Skeletal muscle tissue (tissue), 4 donors: ENCODE results near the gene FIGNL2. TPM values are rescaled to one million over a fixed set of nuclear protein-coding genes. Genes with fewer than 3 reads are reported as not detected.

Experiments
- H3K27ac ChIP-seq: one replicate; pipeline ENCODE4 v1.7.0; 2013; ENCODE audit warnings: mild to moderate bottlenecking, low read depth, low read length, inconsistent platforms
- H3K27me3 ChIP-seq, 3 donors: one replicate each; pipeline ENCODE4 v1.7.0; 2013; ENCODE audit warnings: low read length in 3 of 3; ENCODE audit not compliant: control insufficient read depth in 3 of 3, insufficient read depth in 3 of 3
- H3K36me3 ChIP-seq, 3 donors: one replicate each; pipeline ENCODE4 v1.7.0; 2013; ENCODE audit warnings: low read length in 3 of 3; ENCODE audit not compliant: control insufficient read depth in 3 of 3, insufficient read depth in 3 of 3
- H3K4me1 ChIP-seq, 3 donors: one replicate each; pipeline ENCODE4 v1.7.0; 2013; ENCODE audit warnings: low read length in 3 of 3, mild to moderate bottlenecking in 3 of 3; ENCODE audit not compliant: control insufficient read depth in 3 of 3, insufficient read depth in 3 of 3
- H3K4me3 ChIP-seq, 3 donors: one replicate each; pipeline ENCODE4 v1.7.0; 2013; ENCODE audit warnings: low read length in 3 of 3
- H3K9ac ChIP-seq, 3 donors: one replicate each; pipeline ENCODE4 v1.7.0; 2013; ENCODE audit warnings: low read length in 3 of 3, mild to moderate bottlenecking in 3 of 3, moderate library complexity in 2 of 3, low read depth in 1 of 3
- H3K9me3 ChIP-seq, 3 donors: one replicate each; pipeline ENCODE4 v1.7.0; 2013; ENCODE audit warnings: low read length in 3 of 3; ENCODE audit not compliant: control insufficient read depth in 3 of 3
- total RNA-seq: library from RNA; depleted of rRNA; stranded (reverse); fragments of >200 nt; gene quantifications from one replicate; pipeline ENCODE4 v1.2.3, GENCODE V29; 2014
- donor health status: Osteomylitis.

Gene FIGNL2
- total RNA-seq, 1 donor from 2014 or later = 1.0 TPM

DNA sequence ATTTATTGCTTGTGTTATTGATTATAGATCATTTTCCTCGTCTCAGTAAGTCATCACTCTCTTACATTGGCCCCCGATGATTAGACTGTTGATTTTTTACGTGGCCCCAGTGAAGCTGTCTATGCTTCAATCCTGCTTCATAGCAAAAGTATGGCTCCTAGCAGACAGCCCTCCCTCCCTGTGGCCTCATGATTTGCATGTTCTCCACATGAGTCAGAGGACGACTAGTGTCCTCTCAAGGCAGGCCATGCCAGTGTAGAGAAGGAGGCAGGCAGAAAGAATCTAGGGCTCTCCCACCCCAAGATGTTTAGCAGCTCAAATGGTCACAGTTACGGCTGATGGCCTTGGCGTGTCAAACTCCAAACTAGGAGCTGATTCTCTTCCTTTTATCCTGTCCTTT lies 59.6 kb downstream of the FIGNL2 start:
- Histone ChIP-seq H3K27ac (no peak overlapping the region), H3K9ac (no peak overlapping the region), H3K36me3 (no peaks in the 10 kb centered on the region), H3K9me3 (no peaks in the 10 kb centered on the region), H3K27me3 (no peaks in the 10 kb centered on the region), H3K4me1 (no peaks in the 10 kb centered on the region), H3K4me3 (no peak overlapping the region)

DNA sequence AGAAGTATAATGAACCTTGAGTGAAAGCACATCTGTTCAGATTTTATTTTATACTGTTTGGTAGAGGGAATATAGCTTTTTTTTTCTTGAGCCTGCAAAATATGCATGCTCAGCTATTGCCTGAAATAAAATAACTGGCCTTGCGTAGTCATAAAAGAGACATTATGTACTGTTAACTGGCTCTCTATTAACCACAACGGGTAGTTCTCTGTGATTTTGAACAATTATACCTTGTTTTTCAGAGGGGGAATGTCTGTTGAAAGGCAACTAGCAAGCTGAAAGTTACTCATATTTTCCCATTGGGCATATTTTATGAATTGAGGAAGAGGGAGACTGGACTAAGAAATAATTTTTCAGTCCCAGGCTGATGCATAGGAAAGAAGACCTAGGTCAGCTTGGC lies 62.6 kb downstream of the FIGNL2 start:
- Histone ChIP-seq H3K9ac (no peak overlapping the region), H3K27ac (no peak overlapping the region), H3K4me3 (no peak overlapping the region)

GRCh38 chr12:51784688-51785087 lies 63.8 kb downstream of the FIGNL2 start:
- Histone ChIP-seq H3K9me3 (no peaks in the 10 kb centered on the region), H3K27me3 (peaks cover 2 to 6% (median 5%) of the 10 kb centered on the region in 3 donors), H3K27ac (no peak overlapping the region), H3K36me3 (no peaks in the 10 kb centered on the region), H3K4me3 (no peak overlapping the region), H3K4me1 (no peaks in the 10 kb centered on the region), H3K9ac (no peak overlapping the region)

More for the DNA sequence above, 62.6 kb downstream of the FIGNL2 start:
- Histone ChIP-seq H3K36me3 (no peaks in the 10 kb centered on the region), H3K27me3 (peaks cover 2% of the 10 kb centered on the region in 3 donors), H3K4me1 (no peaks in the 10 kb centered on the region), H3K9me3 (no peaks in the 10 kb centered on the region)

- H3K27ac ChIP-seq = no peak overlapping the region
- peaks cover 2 to 8% (median 5%) of the 10 kb centered on the region in 3 donors for H3K27me3 ChIP-seq
- no peaks in the 10 kb centered on the region for H3K9me3 ChIP-seq
- H3K4me1 ChIP-seq = no peaks in the 10 kb centered on the region
- no peak overlapping the region for H3K4me3 ChIP-seq
- no peak overlapping the region for H3K9ac ChIP-seq
- no peaks in the 10 kb centered on the region for H3K36me3 ChIP-seq
Measured at GRCh38 chr12:51779876-51780275, 68.6 kb downstream of the FIGNL2 start.

DNA sequence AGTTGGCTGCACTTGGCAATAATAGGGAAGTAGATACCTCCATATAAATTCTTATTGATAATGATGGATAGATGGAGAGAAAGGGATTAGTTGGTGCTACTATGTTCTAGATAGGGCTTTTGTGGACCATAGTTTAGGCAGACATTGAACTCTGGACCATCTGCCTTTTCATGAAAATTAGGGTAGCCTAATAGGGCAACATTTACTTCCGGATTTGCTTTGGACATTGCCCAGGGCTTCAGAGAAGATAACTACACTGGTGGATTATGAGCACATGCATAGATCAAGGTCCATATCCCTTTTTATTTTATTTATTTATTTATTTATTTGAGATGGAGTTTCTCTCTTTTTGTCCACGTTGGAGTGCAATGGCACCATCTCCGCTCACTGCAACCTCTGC lies 70.5 kb downstream of the FIGNL2 start:
- H3K27ac ChIP-seq = no peak overlapping the region
- no peaks in the 10 kb centered on the region for H3K4me1 ChIP-seq
- H3K9me3 ChIP-seq = no peaks in the 10 kb centered on the region
- peaks cover 2 to 8% (median 5%) of the 10 kb centered on the region in 3 donors for H3K27me3 ChIP-seq
- no peak overlapping the region for H3K9ac ChIP-seq
- no peaks in the 10 kb centered on the region for H3K36me3 ChIP-seq
- no peak overlapping the region for H3K4me3 ChIP-seq

DNA sequence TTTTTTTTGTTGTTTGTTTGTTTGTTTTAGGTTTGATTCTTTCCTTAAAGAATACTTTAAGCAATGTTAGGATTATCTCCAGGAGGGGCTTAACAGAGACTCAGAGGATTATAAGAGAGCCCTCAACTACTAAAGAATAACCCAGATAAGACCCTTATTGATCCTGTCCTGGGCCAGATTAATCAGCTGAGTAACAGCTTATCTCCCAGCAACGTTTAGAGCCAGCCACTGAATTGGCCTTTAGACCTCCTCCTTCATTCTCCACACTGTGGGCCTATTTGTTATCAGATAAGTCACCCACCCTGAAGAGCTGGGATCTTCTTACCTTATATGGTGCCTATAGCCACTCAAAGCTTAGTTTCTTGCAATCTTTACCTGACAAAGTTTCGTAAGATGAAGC lies 71.1 kb downstream of the FIGNL2 start:
- Histone ChIP-seq H3K27me3 (peaks cover 1 to 8% (median 5%) of the 10 kb centered on the region in 3 donors), H3K4me3 (no peak overlapping the region), H3K9ac (no peak overlapping the region), H3K27ac (no peak overlapping the region), H3K4me1 (no peaks in the 10 kb centered on the region), H3K9me3 (no peaks in the 10 kb centered on the region), H3K36me3 (no peaks in the 10 kb centered on the region)

- no peaks in the 10 kb centered on the region for H3K9me3 ChIP-seq
- no peaks in the 10 kb centered on the region for H3K36me3 ChIP-seq
- H3K4me1 ChIP-seq = no peaks in the 10 kb centered on the region
- H3K27me3 ChIP-seq = peaks cover 0 to 2% (median 0%) of the 10 kb centered on the region in 3 donors
- H3K9ac ChIP-seq = no peak overlapping the region
- no peak overlapping the region for H3K4me3 ChIP-seq
- no peak overlapping the region for H3K27ac ChIP-seq
Measured at GRCh38 chr12:51774933-51775332, 73.6 kb downstream of the FIGNL2 start.

DNA sequence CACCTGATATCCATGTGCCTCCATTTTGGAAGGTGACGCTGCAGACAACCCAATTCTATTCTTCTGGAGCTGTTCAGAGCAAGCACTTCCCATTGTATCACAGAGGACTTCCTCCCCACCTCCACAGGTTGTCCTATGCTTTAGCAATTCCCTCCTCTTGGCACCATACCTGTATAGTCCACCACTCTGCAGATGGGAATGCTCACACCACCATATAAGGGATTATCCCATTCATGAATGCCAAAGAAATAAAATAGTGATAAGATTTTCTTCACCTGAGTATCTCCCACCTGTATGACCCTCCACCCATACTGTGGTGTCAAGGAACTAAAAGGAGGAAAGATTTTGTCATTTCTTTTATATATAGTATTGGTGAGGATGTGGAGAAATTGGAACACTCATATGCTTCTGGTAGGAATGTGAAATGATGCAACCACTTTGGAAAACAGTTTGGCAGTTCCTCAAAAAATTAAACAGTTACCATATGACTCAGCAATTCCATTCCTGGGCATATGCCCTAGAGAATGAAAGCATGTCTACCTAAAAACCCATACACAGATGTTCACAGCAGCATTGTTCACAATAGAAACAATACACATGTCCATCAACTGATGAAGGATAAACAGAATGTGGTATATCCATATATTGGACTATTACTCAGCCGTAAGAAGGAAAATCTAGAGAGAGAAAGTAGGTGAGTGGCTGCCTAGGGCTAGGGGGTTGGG lies 75.2 kb downstream of the FIGNL2 start:
- H3K4me1 ChIP-seq = no peaks in the 10 kb centered on the region
- H3K27ac ChIP-seq = no peak overlapping the region
- no peaks in the 10 kb centered on the region for H3K36me3 ChIP-seq
- no peak overlapping the region for H3K9ac ChIP-seq
- H3K4me3 ChIP-seq = no peak overlapping the region
- no peaks in the 10 kb centered on the region for H3K9me3 ChIP-seq
- H3K27me3 ChIP-seq = peaks cover 0 to 2% (median 0%) of the 10 kb centered on the region in 3 donors

GRCh38 chr12:51771008-51771407 lies 77.5 kb downstream of the FIGNL2 start:
- no peaks in the 10 kb centered on the region for H3K4me1 ChIP-seq
- H3K27ac ChIP-seq = no peak overlapping the region
- H3K9ac ChIP-seq = no peak overlapping the region
- H3K36me3 ChIP-seq = no peaks in the 10 kb centered on the region
- H3K4me3 ChIP-seq = no peak overlapping the region
- H3K27me3 ChIP-seq = peaks cover 0 to 2% (median 0%) of the 10 kb centered on the region in 3 donors
- H3K9me3 ChIP-seq = no peaks in the 10 kb centered on the region
